DND-41 (cell line): ENCODE measurements around the gene FAM170B.

Experiments used
- CTCF ChIP-seq: IDR thresholded peaks from 2 replicates; pipeline ENCODE4 v1.5.1; 2012; ENCODE audit warnings: borderline replicate concordance, low read length, moderate library complexity, mild to moderate bottlenecking; ENCODE audit not compliant: poor library complexity, severe bottlenecking; ENCODE audit errors: extremely low read depth
- EZH2 ChIP-seq: IDR thresholded peaks from 3 replicates; pipeline ENCODE4 v1.6.1; 2012; ENCODE audit warnings: borderline replicate concordance, low read depth, mild to moderate bottlenecking, moderate library complexity, low read length, inconsistent platforms; ENCODE audit not compliant: severe bottlenecking

GRCh38 chr10:49182776-49183175 lies 49.0 kb upstream of the FAM170B start:
- TF ChIP-seq EZH2 = no peak
- no peak for TF ChIP-seq CTCF
